GM06990 (cell line): ENCODE measurements around the gene TMA7.
"Not testable (repeated sequence)": the region's sequence is repeated elsewhere in the genome, so short reads cannot be mapped to it uniquely, and the experiment has no call there.

ENCODE experiments used
- DNase-seq: peaks from one replicate; pipeline ENCODE4 v3.0.0-alpha.2; 2011; ENCODE audit not compliant: insufficient read length; ENCODE audit errors: extremely low read depth
- H3K27me3 ChIP-seq: replicated peaks from 2 replicates; pipeline ENCODE4 v1.6.0; 2011; ENCODE audit warnings: low read length; ENCODE audit not compliant: control insufficient read depth, insufficient read depth
- H3K36me3 ChIP-seq: 2 replicates; pipeline ENCODE4 v1.5.1; 2011; ENCODE audit warnings: low read length; ENCODE audit not compliant: control insufficient read depth, insufficient read depth
- H3K4me3 ChIP-seq: replicated peaks from 2 replicates; pipeline ENCODE4 v1.5.1; 2011; ENCODE audit warnings: low read depth, mild to moderate bottlenecking, control low read depth, low read length
- TF ChIP-seq, protein P1 (sequence below): IDR thresholded peaks from 2 replicates; pipeline ENCODE4 v1.5.1; 2011; ENCODE audit warnings: low read length, control low read depth, mild to moderate bottlenecking, inconsistent platforms; ENCODE audit not compliant: insufficient read depth, poor library complexity, severe bottlenecking

The TMA7 gene

DNA sequence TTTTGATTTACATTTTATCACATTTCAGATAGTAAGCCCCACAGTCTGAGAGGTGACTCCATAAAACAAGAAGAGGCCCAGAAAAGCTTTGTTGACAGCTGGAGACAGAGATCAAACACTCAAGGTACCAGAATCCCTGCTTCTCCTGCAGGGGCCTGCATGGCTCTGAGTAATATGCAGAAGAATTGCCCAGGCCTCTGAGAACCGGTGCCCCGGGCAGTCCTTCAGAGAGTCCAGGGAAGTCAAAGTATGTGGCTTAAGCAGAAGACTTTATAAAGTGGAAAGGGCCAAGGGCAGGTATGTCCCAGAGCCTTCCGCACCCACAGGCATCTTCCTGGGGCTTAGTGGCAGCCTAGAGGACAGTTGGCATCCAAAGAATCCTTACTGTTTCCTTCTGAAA lies 19.3 kb downstream of the TMA7 start:
- TF ChIP-seq, protein P1, sequence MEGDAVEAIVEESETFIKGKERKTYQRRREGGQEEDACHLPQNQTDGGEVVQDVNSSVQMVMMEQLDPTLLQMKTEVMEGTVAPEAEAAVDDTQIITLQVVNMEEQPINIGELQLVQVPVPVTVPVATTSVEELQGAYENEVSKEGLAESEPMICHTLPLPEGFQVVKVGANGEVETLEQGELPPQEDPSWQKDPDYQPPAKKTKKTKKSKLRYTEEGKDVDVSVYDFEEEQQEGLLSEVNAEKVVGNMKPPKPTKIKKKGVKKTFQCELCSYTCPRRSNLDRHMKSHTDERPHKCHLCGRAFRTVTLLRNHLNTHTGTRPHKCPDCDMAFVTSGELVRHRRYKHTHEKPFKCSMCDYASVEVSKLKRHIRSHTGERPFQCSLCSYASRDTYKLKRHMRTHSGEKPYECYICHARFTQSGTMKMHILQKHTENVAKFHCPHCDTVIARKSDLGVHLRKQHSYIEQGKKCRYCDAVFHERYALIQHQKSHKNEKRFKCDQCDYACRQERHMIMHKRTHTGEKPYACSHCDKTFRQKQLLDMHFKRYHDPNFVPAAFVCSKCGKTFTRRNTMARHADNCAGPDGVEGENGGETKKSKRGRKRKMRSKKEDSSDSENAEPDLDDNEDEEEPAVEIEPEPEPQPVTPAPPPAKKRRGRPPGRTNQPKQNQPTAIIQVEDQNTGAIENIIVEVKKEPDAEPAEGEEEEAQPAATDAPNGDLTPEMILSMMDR: no peak
- Histone ChIP-seq H3K4me3 (no peak overlapping the region), H3K27me3 (no peaks in the 10 kb centered on the region), H3K36me3 (peaks cover 22% of the 10 kb centered on the region)
- DNase-seq: no peak

DNA sequence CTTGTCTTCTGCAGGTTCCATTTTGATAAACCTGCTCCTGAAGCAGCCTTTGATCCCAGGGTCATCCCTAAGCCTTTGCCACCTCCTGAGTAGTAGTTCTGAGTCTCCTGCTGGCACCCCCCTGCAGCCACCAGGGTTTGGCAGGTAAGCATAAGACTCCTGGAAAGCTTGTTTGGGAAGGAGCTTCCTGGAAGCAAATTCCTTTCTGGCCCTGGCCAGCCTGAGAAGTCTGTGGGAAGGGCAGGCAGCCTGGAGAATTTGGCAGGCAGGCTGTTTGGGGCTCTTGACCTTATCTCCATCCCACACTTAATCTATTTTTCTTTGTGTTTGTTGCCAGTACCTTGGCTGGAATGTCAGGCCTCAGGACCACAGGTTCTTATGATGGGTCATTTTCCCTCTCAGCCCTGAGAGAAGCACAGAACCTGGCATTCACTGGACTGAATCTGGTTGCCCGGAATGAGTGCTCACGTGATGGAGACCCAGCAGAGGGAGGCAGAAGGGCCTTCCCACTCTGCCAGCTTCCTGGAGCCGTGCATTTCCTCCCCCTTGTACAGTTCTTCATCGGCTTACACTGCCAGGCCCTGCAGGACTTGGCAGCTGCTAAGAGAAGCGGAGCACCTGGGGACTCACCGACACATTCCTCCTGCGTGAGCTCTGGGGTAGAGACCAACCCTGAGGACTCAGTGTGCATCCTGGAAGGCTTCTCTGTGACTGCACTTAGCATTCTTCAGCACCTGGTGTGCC lies 19.9 kb downstream of the TMA7 start:
- TF ChIP-seq, protein P1: no peak
- Histone ChIP-seq H3K4me3 (no peak overlapping the region), H3K36me3 (peaks cover 24% of the 10 kb centered on the region), H3K27me3 (no peaks in the 10 kb centered on the region)
- DNase-seq: no peak

DNA sequence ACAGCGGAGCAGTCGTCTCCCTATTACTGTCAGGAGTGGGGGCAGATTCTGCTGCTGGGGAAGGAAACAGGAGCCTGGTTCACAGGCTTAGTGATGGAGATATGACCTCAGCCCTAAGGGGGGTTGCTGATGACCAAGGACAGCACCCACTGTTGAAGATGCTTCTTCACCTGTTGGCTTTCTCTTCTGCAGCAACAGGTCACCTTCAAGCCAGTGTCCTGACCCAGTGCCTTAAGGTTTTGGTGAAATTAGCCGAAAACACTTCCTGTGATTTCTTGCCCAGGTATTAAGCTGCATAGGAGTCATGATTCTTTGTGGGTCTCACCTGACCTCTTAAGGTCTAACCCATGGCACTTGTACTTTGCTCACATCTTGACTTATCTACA lies 20.5 kb downstream of the TMA7 start:
- DNase-seq: no peak
- no peak overlapping the region for H3K4me3 ChIP-seq
- peaks cover 24% of the 10 kb centered on the region for H3K36me3 ChIP-seq
- TF ChIP-seq, protein P1: no peak
- no peaks in the 10 kb centered on the region for H3K27me3 ChIP-seq

DNA sequence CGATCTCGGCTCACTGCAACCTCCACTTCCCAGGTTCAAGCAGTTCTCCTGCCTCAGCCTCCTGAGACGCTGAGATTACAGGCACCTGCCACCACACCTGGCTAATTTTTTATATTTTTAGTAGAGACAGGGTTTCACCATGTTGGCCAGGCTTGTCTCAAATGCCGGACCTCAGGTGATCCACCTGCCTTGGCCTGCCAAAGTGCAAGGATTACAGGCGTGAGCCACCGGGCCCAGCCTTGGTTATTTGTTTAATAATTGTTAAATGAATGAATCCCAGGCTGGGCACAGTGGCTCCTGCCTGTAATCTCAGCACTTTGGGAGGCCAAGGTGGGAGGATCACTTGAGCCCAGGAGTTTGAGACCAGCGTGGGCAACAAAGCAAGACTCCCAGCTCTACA lies 21.7 kb downstream of the TMA7 start:
- not testable (repeated sequence) for H3K4me3 ChIP-seq, DNase-seq, H3K27me3 ChIP-seq
- peaks cover 24% of the 10 kb centered on the region for H3K36me3 ChIP-seq

DNA sequence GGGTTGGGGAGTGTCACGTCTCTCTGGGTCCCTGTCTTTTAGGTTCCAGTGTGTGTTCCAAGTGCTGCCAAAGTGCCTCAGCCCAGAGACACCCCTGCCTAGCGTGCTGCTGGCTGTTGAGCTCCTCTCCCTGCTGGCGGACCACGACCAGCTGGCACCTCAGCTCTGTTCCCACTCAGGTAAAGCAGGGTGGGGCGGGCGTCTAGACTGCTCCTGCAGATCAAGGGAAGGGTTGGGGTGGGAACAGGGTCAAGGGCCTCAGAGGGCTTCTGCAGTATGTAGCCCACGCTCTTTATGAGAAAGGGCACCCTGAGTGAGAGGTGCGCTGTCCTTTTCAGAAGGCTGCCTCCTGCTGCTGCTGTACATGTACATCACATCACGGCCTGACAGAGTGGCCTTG lies 23.6 kb downstream of the TMA7 start:
- TF ChIP-seq, protein P1: no peak
- no peaks in the 10 kb centered on the region for H3K27me3 ChIP-seq
- H3K4me3 ChIP-seq: no peak overlapping the region
- peaks cover 33% of the 10 kb centered on the region for H3K36me3 ChIP-seq
- no peak for DNase-seq

DNA sequence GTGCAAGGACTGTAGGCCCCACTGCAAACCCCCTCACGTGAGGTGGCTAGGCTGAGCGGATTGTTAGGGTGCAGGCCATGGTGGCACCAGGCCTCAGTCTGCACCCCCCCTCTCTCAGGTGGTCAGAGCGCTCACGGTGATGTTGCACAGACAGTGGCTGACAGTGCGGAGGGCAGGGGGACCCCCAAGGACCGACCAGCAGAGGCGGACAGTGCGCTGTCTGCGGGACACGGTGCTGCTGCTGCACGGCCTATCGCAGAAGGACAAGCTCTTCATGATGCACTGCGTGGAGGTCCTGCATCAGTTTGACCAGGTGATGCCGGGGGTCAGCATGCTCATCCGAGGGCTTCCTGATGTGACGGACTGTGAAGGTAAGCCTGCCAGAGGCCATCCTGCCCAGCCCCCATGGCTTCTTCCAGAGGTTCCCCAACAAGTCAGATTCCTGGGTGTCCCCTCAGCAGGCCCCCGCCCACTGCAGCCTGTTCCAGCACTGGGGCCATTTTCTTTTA lies 24.7 kb downstream of the TMA7 start:
- Histone ChIP-seq H3K4me3 (no peak overlapping the region), H3K36me3 (peaks cover 36% of the 10 kb centered on the region), H3K27me3 (no peaks in the 10 kb centered on the region)
- DNase-seq: no peak
- TF ChIP-seq, protein P1: no peak
